Retinal pigment epithelial cell (primary cell): ENCODE results near the gene FAM117A.

Source experiments
- DNase-seq: peaks from one replicate; pipeline ENCODE4 v3.0.0-alpha.2; 2010; ENCODE audit warnings: low read depth
- H3K4me3 ChIP-seq: 2 replicates; pipeline ENCODE4 v1.5.1; 2011; ENCODE audit warnings: mild to moderate bottlenecking, low read length, control low read depth, moderate library complexity
- CTCF ChIP-seq: conservative IDR thresholded peaks from 2 replicates; pipeline ENCODE4 v1.5.1; 2011; ENCODE audit warnings: low read depth, low read length, control low read depth, inconsistent platforms

The FAM117A gene

GRCh38 chr17:49763735-49764558, at the start of gene FAM117A:
TSS of gene FAM117A (minus strand) at chr17:49764131. CDS start at chr17:49764087, 44 bp downstream.
- TF ChIP-seq CTCF, result no peak
- DNase-seq, result peak; percentile 99
- H3K4me3 ChIP-seq, result peak within 1 kb of the TSS; percentile 82

- no peak for TF ChIP-seq CTCF
- DNase-seq, result no peak
- no peak overlapping the region for H3K4me3 ChIP-seq
Observed at GRCh38 chr17:49809056-49809455, 45.1 kb upstream of the FAM117A start.

GRCh38 chr17:49798738-49799137, 34.8 kb upstream of the FAM117A start:
- no peak for TF ChIP-seq CTCF
- DNase-seq, result no peak
- no peak overlapping the region for H3K4me3 ChIP-seq

- no peak overlapping the region for H3K4me3 ChIP-seq
- no peak for DNase-seq
- TF ChIP-seq CTCF, result no peak
Observed at GRCh38 chr17:49798182-49798581, 34.3 kb upstream of the FAM117A start.

GRCh38 chr17:49795372-49795771, 31.4 kb upstream of the FAM117A start:
- no peak for TF ChIP-seq CTCF
- no peak for DNase-seq
- H3K4me3 ChIP-seq, result no peak overlapping the region

GRCh38 chr17:49793309-49793708, 29.4 kb upstream of the FAM117A start:
- no peak for DNase-seq
- TF ChIP-seq CTCF, result no peak
- no peak overlapping the region for H3K4me3 ChIP-seq

- no peak for DNase-seq
- TF ChIP-seq CTCF, result no peak
- peak overlapping the region; percentile 64 for H3K4me3 ChIP-seq
Observed at GRCh38 chr17:49789243-49789578, 25.3 kb upstream of the FAM117A start.
